GM19395 (cell line): ENCODE results near the gene S100A5.
"Not testable (repeated sequence)": the region's sequence is repeated elsewhere in the genome, so short reads cannot be mapped to it uniquely, and the experiment has no call there.

Experiments
- ATAC-seq: cut with Tn5 transposase; IDR thresholded peaks from one replicate; pipeline ENCODE4 v1.9.1; 2021; ENCODE audit warnings: mild to moderate bottlenecking, moderate library complexity; ENCODE audit not compliant: unreplicated experiment

Gene S100A5

GRCh38 chr1:153540394-153541361 is at the start of gene S100A5:
S100A5 (minus strand) TSS chr1:153540934; CDS start chr1:153540191, 743 bp downstream.
- ATAC-seq = no peak

- ATAC-seq = no peak
These were observed 47.7 kb upstream of the S100A5 start for GRCh38 chr1:153588482-153588881.

- not testable (repeated sequence) for ATAC-seq
These were observed 47.3 kb upstream of the S100A5 start for GRCh38 chr1:153588033-153588432.

- no peak for ATAC-seq
These were observed 46.6 kb upstream of the S100A5 start for GRCh38 chr1:153587314-153587713.

DNA sequence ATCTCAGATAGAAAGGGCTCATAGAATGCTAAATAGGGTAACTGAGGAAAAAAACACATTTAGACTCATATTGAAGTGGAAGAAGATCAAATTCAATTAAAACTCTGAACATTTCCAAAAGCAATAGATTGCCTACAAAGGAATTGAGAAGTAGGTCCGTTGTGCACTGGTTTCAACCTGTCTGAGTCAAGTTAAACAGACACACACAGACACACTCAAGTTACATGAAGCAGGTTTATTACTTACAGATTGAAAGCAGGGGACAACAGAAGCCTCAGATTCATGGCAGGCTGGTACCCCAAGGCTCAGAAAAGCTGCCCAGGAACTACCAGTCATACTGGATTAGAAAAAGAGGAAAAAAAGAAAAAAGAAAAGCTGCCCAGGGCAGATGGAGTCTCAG is 45.6 kb upstream of the S100A5 start:
- ATAC-seq = no peak

GRCh38 chr1:153585006-153585405 is 44.3 kb upstream of the S100A5 start:
- ATAC-seq = no peak

DNA sequence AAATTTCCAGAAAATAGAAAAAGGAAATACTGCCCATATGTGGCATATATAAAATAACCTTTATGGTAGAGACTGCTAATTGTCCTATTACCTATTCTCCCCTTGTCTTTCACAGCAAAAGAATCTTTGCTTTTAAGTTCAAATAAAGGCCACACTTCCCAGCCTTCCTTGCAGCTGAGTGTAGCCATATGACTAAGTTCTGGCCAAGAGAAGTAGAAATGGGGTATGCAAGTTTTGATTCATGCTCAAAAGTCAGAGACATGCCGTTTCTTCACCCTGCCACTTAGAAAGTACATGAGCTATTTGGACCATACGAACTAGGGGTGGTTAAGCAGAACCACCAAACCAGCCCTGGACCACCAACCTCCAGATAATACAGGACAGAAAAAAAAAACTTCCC is 43.2 kb upstream of the S100A5 start:
- ATAC-seq = no peak

DNA sequence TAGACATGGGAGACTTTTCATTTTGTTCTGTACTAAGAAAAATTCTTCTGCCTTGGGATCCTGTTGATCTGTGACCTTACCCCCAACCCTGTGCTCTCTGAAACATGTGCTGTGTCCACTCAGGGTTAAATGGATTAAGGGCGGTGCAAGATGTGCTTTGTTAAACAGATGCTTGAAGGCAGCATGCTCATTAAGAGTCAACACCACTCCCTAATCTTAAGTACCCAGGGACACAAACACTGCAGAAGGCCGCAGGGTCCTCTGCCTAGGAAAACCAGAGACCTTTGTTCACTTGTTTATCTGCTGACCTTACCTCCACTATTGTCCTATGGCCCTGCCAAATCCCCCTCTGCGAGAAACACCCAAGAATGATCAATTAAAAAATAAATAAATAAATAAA is 42.8 kb upstream of the S100A5 start:
- not testable (repeated sequence) for ATAC-seq

DNA sequence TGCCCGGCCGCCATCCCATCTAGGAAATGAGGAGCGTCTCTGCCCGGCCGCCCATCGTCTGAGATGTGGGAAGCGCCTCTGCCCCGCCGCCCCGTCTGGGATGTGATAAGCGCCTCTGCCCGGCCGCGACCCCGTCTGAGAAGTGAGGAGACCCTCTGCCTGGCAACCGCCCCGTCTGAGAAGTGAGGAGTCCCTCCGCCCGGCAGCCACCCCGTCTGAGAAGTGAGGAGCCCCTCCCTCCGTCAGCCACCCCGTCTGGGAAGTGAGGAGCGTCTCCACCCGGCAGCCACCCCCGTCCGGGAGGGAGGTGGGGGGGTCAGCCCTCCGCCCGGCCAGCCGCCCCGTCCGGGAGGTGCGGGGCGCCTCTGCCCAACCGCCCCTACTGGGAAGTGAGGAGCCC is 42.1 kb upstream of the S100A5 start:
- ATAC-seq = not testable (repeated sequence)

GRCh38 chr1:153578936-153579335 is 38.2 kb upstream of the S100A5 start:
- no peak for ATAC-seq

- no peak for ATAC-seq
These were observed 37.8 kb upstream of the S100A5 start for GRCh38 chr1:153578490-153578889.

DNA sequence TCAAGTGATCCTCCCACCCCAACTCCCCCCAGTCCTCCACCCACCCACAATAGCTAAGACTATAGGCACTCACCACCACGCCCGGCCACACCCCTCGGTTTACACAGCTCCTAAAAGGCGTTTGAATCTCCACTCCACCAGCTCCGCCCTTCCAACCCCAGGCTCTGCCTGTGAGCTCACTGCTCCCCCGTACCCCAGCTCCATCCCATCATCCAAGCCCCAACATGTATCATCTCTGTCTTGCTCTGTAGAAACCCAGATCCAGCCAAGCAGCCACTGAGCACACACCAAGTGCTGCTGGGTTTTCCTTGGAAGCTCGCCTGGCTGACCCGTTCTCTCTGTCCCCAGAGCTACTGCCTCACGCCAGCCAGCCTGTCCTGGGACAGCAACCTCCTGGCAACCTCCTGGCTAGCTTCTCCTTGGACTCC is 36.9 kb upstream of the S100A5 start:
- ATAC-seq = no peak

DNA sequence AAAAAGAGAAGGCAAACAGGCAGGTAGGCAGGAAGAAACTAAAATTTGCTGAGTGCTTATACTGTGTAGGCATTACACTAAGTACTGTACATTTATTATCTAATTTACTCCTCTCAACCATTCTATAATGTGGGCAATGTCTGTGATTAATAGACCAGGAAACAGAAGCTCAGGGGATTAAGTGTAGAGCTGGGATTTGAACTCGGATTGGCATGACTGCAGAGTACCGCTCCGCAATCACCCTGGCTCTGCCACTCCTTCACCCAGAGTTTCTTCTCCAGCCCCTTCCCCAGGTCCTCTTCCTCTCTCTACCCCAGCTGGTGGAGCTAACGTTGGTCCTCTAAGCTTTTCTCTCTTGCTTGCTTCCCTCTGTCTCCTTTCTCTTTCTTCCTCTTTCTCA is 36.4 kb upstream of the S100A5 start:
- no peak for ATAC-seq

DNA sequence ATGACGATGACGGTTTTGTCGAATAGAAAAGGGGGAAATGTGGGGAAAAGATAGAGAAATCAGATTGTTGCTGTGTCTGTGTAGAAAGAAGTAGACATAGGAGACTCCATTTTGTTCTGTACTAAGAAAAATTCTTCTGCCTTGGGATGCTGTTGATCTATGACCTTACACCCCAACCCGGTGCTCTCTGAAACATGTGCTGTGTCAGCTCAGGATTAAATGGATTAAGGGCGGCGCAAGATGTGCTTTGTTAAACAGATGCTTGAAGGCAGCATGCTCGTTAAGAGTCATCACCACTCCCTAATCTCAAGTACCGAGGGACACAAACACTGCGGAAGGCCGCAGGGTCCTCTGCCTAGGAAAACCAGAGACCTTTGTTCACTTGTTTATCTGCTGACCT is 34.8 kb upstream of the S100A5 start:
- ATAC-seq = not testable (repeated sequence)

GRCh38 chr1:153575081-153575491 is 34.4 kb upstream of the S100A5 start:
- not testable (repeated sequence) for ATAC-seq

GRCh38 chr1:153573351-153573750 is 32.6 kb upstream of the S100A5 start:
- ATAC-seq = no peak

DNA sequence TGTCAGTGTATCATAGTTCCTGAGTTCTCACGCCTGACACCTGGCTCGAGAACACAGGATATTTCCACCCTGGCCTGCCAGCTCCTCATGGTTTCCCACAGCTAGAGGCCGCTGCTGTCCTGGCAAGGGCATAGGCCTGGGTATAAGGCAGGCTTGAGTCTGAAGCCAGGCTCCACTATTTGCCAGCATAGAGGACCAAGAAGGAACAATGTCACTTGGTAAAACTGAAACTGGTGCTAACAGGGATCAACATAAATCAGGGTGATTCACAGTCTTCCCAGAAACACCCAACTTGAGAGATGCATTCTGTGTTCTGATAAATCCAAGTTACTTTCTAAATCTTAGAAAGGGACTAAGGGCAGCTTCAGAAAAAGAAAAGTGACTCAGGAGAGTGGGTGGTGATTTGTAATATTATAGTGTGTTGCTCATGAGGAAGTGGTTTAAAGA is 31.9 kb upstream of the S100A5 start:
- ATAC-seq = no peak

GRCh38 chr1:153571706-153572105 is 31.0 kb upstream of the S100A5 start:
- no peak for ATAC-seq

- ATAC-seq = no peak
These were observed 30.1 kb upstream of the S100A5 start for GRCh38 chr1:153570874-153571273.

DNA sequence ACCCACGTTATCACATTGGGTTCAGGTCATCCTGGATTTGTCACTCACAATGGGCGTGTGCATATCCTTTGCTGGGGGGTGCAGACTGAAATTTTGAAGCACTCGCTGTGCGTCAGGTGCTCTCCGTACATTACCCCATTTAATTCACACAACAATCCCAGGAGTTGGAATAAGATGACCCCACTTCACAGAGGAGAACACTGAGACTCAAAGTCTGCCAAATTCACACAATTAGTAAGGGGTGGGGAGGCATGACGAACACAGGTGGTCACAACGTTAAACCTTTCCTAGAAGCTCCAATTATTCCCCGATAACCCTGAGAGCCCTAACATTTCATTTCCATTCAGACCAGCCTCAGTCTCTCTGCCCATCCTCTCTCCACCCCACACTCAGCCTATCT is 28.7 kb upstream of the S100A5 start:
- no peak for ATAC-seq

DNA sequence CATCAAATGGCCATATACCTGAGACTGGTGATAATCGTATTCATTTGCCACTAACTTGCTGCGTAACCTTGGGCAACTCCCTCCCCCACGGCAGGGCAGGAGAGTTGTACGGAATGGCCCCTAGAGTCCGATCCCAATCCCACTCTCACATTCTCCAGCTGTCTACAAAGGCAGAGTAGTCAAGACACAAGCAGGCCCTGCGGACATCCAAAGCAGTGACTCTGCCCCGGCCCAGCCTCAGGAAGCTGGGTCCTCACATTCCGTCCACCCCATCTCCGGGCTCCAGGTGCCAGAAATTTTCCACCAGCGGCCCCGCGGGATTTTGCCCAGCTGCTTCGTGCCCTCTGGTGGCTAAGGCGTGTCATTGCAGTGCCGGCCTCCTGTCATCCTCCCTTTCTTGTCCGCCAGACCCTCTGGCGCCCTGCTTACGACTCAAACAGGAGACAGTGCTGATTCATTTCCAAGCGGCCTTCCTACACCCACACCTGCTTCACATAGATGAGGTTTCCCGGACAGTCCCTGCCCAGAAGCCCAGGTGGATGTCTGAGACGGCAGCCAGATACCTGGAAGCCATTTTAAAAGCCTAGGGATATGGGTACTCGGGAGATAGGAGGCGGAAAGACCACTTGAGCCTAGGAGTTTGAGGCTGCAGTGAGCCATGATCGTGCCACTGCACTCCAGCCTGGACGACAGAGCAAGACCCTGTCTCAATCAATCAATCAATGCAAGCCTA is 27.8 kb upstream of the S100A5 start:
- no peak for ATAC-seq
